Activated naive CD4-positive, alpha-beta T cell treated with anti-CD3 and anti-CD28 coated beads, Interleukin-2, amount 50 U/mL, for 72 hours (primary cell): Measurements from ENCODE around the gene DPY19L1. TPM values are rescaled to one million over a fixed set of nuclear protein-coding genes. Genes with fewer than 3 reads are reported as not detected.
A peak's percentile ranks its signal among the peaks of the same experiment; 100 is the strongest.
"Not testable (repeated sequence)": the region's sequence is repeated elsewhere in the genome, so short reads cannot be mapped to it uniquely, and the experiment has no call there.

Source experiments
- ATAC-seq, 2 donors: fragments of 150-1000 bp; cut with Tn5 transposase; 2 replicates each; pipeline ENCODE4 v1.10.0; 2021; ENCODE audit warnings: mild to moderate bottlenecking in 2 of 2, moderate library complexity in 2 of 2
- DNase-seq, 2 donors: peaks; one replicate each; pipeline ENCODE4 v3.0.0; 2021 to 2022; ENCODE audit warnings: low spot score in 2 of 2
- H3K27ac Mint-ChIP-seq, 2 donors: one replicate each; pipeline ENCODE4 v1.8.0; 2022; ENCODE audit warnings: mild to moderate bottlenecking in 2 of 2, mixed read lengths in 2 of 2
- H3K36me3 Mint-ChIP-seq, 2 donors: one replicate each; pipeline ENCODE4 v1.8.0; 2022; ENCODE audit warnings: mixed read lengths in 2 of 2
- H3K9me3 Mint-ChIP-seq, 2 donors: one replicate each; pipeline ENCODE4 v1.8.0; 2022; ENCODE audit warnings: mixed read lengths in 2 of 2
- total RNA-seq, 2 donors: library from RNA; stranded (reverse); gene quantifications; one replicate each; pipeline ENCODE4 v1.2.3, GENCODE V29; 2022

Gene DPY19L1
- total RNA-seq, 2 donors from 2014 or later, result 10.2 to 10.3 TPM

DNA sequence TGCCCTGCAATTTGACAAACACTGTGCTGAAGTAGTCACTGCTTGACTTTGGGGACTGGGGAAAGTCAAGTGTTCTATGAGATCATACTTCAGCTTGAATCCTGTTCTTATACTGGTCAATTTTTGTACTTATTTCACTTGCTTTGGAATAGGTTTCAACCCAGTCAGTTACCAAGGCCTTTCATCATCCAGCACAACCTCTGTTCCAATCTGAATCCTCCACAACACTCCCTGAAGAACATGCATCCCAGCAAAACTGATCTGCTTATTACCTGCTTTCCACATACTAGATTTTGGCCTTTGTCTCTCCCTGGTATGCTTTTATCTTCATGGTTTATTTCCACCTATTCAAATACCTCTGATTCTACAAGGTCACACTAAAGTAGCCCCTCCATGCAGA is 29.5 kb downstream of the DPY19L1 start:
- ATAC-seq (no peak), DNase-seq (no peak)
- H3K27ac Mint-ChIP-seq, result no peak overlapping the region
- peaks cover 0 to 8% of the 10 kb centered on the region in 2 donors for H3K36me3 Mint-ChIP-seq
- H3K9me3 Mint-ChIP-seq, result no peaks in the 10 kb centered on the region

DNA sequence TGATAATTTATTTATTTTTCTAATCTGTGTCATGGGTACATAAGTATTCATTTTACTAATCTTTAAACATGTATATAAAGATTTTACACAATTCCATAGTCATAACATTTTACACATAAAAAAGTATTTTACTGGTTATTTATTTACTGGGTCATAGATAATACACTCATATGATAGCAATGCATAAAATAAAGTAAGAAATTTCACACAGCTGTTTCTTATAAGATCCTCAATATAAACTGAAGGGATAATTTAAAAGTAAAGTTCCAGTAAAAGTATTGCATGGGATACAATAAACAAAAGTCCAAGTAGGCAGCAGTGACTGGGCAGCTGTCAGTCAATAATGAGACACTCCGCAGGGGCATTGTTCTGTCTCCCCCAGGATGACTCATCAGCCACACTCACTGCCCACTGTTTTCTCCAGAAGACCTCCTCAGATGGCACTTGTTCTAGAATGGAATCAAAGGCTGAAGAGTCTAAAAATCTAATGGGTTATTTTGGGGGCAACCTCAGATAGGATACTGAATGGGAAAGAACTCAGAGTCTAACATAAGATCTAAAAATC is 32.7 kb downstream of the DPY19L1 start:
- DNase-seq (no peak), ATAC-seq (no peak)
- peak overlapping the region in 1 of 2 donors; percentile 39 for H3K27ac Mint-ChIP-seq
- H3K36me3 Mint-ChIP-seq, result peaks cover 7 to 8% of the 10 kb centered on the region in 2 donors
- no peaks in the 10 kb centered on the region for H3K9me3 Mint-ChIP-seq

DNA sequence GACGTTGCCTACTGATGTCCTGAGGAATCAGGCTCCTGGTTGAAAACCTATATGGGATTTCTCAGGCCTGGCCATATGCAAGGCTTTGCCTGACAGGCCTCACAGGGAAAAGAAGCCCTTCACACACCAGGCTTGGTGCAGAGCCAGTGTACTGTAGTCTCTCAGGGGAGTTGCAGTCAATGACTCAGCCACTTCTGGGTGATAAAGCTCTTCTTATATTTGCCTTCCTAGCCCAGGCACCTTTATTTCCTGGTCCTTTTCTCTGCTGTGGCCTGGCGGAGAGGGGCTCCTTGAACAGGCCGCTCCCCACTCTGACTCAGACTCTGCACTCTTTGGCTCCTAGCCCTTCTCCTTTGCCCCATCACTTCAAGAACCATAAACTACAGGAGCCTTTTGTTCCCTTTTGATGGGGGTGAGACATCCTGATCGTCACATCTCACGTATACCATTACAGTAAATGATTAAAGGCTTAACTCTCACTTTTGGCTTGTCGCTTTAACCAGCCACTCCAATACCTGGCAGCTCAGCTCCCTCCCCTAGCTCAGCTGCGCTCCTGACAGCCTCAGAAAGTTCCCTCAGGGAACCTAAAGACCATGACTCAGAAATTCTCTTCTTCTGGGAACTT is 33.5 kb downstream of the DPY19L1 start:
- Mint-ChIP-seq H3K27ac (no peak overlapping the region), H3K36me3 (peaks cover 7 to 8% of the 10 kb centered on the region in 2 donors), H3K9me3 (no peaks in the 10 kb centered on the region)
- DNase-seq (no peak), ATAC-seq (peak in 1 of 2 donors; percentile 20)

GRCh38 chr7:35003177-35003650 is 34.1 kb downstream of the DPY19L1 start:
- DNase-seq, H3K9me3 Mint-ChIP-seq, H3K36me3 Mint-ChIP-seq, ATAC-seq: not testable (repeated sequence)
- H3K27ac Mint-ChIP-seq, result peak overlapping the region in 1 of 2 donors; percentile 83

GRCh38 chr7:34998335-34998734 is 39.0 kb downstream of the DPY19L1 start:
- H3K9me3 Mint-ChIP-seq, DNase-seq, H3K27ac Mint-ChIP-seq, H3K36me3 Mint-ChIP-seq, ATAC-seq: not testable (repeated sequence)

GRCh38 chr7:34996423-34997090 is 40.7 kb downstream of the DPY19L1 start:
- DNase-seq, ATAC-seq, H3K36me3 Mint-ChIP-seq, H3K27ac Mint-ChIP-seq, H3K9me3 Mint-ChIP-seq: not testable (repeated sequence)

- DNase-seq (no peak), ATAC-seq (no peak)
- Mint-ChIP-seq H3K9me3 (no peaks in the 10 kb centered on the region), H3K36me3 (peaks cover 0 to 5% of the 10 kb centered on the region in 2 donors), H3K27ac (no peak overlapping the region)
Observed at GRCh38 chr7:34995757-34996156, 41.5 kb downstream of the DPY19L1 start.

DNA sequence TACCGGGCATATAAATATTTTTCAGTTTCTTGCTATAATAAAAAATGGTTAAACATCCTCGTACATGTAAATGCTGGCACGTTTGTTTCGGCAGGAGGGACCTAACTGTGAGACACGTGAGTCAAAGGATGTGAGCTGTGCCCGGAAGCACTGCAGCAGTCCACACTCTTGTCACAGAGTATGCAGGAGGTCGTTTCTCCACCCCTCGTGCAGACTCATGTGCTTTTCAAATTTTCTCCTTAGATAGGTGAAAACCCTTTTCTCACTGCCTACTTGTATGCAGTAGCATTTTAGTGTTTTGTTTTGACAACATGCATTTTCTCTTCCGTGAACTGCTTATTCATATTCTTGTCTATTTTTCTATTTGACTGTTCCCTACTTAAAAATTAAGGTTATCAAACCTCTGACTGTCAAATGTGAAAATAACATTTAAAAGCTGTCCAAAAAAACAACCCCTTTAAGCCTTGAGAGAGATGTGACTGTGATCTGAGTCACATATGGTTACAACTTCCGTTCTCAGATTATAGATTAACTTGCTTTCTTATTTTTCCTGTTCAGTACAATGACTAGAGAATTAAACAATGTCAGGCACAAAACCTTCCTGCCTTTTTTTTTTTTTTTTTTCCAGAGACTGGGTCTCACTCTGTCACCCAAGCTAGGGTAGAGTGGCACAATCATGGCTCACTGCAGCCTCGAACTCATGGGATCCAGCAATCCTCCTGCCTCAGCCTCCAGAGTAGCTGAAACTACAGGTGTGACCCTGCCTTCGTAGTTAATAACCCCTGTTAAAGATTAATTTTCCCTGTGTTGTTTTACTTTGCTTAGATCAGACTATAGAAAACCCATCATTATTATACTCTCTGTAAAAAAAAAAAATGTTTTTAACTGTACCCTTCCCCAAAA is 45.1 kb downstream of the DPY19L1 start:
- Mint-ChIP-seq H3K27ac (peak overlapping the region; percentile 4 to 58), H3K9me3 (no peaks in the 10 kb centered on the region), H3K36me3 (no peaks in the 10 kb centered on the region)
- DNase-seq (no peak), ATAC-seq (peak; percentile 90 to 91)

DNA sequence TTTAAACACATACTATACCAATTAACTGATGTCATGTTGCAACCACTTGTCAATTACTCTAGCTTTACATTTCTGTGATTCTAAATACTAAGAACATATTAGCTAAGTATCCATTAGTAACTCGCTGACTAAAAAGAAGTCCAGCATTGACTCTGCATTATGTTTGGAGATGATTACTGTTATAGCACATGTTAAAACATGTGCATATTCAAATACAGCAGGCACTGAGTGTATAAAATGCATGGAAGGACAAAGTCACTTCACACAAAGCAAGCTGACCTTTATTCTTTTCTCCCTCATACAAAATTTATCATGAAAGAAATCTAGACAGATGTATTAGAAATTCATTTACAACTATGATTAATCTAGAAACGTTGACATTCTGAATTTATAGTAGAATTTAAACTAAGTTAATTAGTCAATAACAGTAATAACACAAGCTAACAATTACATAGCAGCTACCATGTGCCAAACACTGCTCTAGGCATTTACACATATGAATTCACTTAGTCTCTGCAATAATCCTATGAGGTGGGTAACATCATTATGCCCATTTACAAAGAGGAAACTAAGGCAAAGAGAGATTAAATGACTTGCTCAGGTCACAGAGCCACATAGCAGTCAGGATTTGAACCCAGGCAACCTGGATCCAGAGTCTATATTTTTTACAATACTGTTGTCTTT is 48.7 kb downstream of the DPY19L1 start:
- DNase-seq, H3K9me3 Mint-ChIP-seq, H3K36me3 Mint-ChIP-seq, ATAC-seq, H3K27ac Mint-ChIP-seq: not testable (repeated sequence)

DNA sequence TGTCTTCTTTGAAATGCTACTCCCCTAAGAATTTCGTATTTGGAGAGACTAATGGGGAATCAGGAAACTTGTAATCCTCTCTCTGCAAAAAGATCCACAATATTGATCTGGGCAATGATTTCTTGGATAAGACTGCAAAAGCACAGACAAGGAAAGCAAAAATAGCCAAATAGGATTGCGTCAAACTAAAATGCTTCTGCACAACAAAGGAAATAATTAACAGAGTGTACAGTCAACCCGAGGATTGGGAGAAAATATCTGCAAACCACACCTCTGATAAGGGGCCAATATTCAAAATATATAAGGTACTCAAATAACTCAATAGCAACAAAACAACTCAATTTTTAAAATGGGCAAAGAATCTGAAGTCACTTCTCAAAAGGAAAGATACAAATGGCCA is 52.1 kb downstream of the DPY19L1 start:
- not testable (repeated sequence) for H3K27ac Mint-ChIP-seq, DNase-seq, H3K9me3 Mint-ChIP-seq, ATAC-seq, H3K36me3 Mint-ChIP-seq

GRCh38 chr7:34984140-34984539 is 53.1 kb downstream of the DPY19L1 start:
- not testable (repeated sequence) for H3K36me3 Mint-ChIP-seq, H3K27ac Mint-ChIP-seq, DNase-seq, ATAC-seq, H3K9me3 Mint-ChIP-seq

- DNase-seq (no peak), ATAC-seq (no peak)
- H3K9me3 Mint-ChIP-seq, result no peaks in the 10 kb centered on the region
- H3K27ac Mint-ChIP-seq, result peak overlapping the region in 1 of 2 donors; percentile 15
- H3K36me3 Mint-ChIP-seq, result peaks cover 0 to 8% of the 10 kb centered on the region in 2 donors
Observed at GRCh38 chr7:34982371-34983019, 54.8 kb downstream of the DPY19L1 start.

DNA sequence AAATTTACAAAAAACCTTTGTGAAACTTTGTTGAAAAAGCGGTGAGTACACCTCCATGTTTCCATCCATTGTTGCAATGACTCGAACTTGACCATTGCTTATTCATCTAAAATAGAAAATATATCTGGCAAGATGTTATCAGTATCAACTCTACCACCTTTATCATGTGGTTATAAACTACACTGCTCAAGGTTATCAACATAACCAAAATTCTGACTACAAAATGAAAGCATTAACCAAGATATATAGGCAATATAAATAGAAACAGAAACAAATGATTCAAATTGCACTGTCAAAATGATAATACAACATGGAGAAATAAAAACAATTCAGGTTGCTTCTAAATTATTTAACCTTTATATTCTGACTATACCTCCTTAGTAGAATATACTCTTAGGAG is 58.2 kb downstream of the DPY19L1 start:
- ATAC-seq, result peak in 1 of 2 donors; percentile 43
- H3K36me3 Mint-ChIP-seq, H3K27ac Mint-ChIP-seq, DNase-seq, H3K9me3 Mint-ChIP-seq: not testable (repeated sequence)

DNA sequence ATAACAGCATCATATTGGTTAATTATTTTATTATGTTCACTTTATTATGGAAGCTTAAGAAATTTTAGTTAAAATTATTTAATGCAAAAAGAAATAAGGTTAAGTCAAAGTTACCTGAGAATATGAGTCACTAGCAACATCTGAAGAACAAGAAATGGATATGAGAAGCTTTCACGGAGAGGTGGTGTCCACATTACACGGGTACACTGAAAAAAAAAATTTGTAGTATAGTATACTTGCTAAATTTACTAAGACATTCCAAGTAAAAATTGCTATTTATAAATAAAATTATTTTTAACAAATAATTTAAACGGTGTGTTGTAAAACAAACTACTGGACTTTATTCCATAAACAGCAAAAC is 63.9 kb downstream of the DPY19L1 start:
- Mint-ChIP-seq H3K36me3 (peaks cover 8 to 27% of the 10 kb centered on the region in 2 donors), H3K27ac (no peak overlapping the region), H3K9me3 (no peaks in the 10 kb centered on the region)
- ATAC-seq (peak in 1 of 2 donors; percentile 54), DNase-seq (no peak)

GRCh38 chr7:34972739-34973399 is 64.4 kb downstream of the DPY19L1 start:
- not testable (repeated sequence) for H3K9me3 Mint-ChIP-seq, DNase-seq, H3K27ac Mint-ChIP-seq
- peak in 1 of 2 donors; percentile 78 for ATAC-seq
- peaks cover 8 to 27% of the 10 kb centered on the region in 2 donors for H3K36me3 Mint-ChIP-seq
